Gastrocnemius medialis (tissue), 4 donors: ENCODE data around the gene OR1A1. TPM values are rescaled to one million over a fixed set of nuclear protein-coding genes. Genes with fewer than 3 reads are reported as not detected.
"Not testable (repeated sequence)": the region's sequence is repeated elsewhere in the genome, so short reads cannot be mapped to it uniquely, and the experiment has no call there.

Experiments
- ATAC-seq, 2 donors: fragments of 150-250 bp; one replicate each; pipeline ENCODE4 v1.9.1; 2016
- DNase-seq, 2 donors: peaks; one replicate each; pipeline ENCODE4 v3.0.0-alpha.2; 2019
- H3K27ac ChIP-seq, 4 donors: fragments of 200-600 bp; sonication (generic); 1 replicate in 1 of 4; 2 replicates in 3 of 4; pipeline ENCODE4 v1.5.1; 2016 to 2018; ENCODE audit warnings: mild to moderate bottlenecking in 2 of 4, moderate library complexity in 1 of 4
- H3K27me3 ChIP-seq, 3 donors: fragments of 200-600 bp; sonication (generic) in 2 of 3; 1 replicate in 1 of 3; 2 replicates in 2 of 3; pipeline versions ENCODE4 v1.5.1 to v1.6.0; 2016 to 2019; ENCODE audit warnings: mild to moderate bottlenecking in 1 of 3, moderate library complexity in 1 of 3
- H3K36me3 ChIP-seq, 2 donors: fragments of 200-600 bp; sonication (generic) in 1 of 2; one replicate each; pipeline ENCODE4 v1.5.1; 2017 to 2018
- H3K4me1 ChIP-seq, 2 donors: fragments of 200-600 bp; sonication (generic) in 1 of 2; one replicate each; pipeline ENCODE4 v1.5.1; 2016 to 2017; ENCODE audit warnings: mild to moderate bottlenecking in 2 of 2
- H3K4me3 ChIP-seq, 4 donors: fragments of 200-600 bp; sonication (generic) in 3 of 4; 1 replicate in 1 of 4; 2 replicates in 3 of 4; pipeline ENCODE4 v1.5.1; 2016 to 2019; ENCODE audit warnings: mild to moderate bottlenecking in 2 of 4
- H3K9me3 ChIP-seq, 3 donors: fragments of 200-600 bp; sonication (generic) in 2 of 3; 1 replicate in 1 of 3; 2 replicates in 2 of 3; pipeline ENCODE4 v1.5.1; 2016 to 2019
- CTCF ChIP-seq, 5 experiments: fragments of 450-650 bp in 3 of 5; fragments of 200-600 bp in 2 of 5; sonication (generic) in 2 of 5; IDR thresholded peaks in 4 of 5; conservative IDR thresholded peaks in 1 of 5; 1 replicate in 4 of 5; 2 replicates in 1 of 5; pipeline ENCODE4 v1.5.1; 2016 to 2019; ENCODE audit warnings: antibody characterized with exemption in 5 of 5, mild to moderate bottlenecking in 3 of 5, moderate library complexity in 3 of 5
- POLR2A ChIP-seq, 2 donors: fragments of 450-650 bp; IDR thresholded peaks; one replicate each; pipeline ENCODE4 v1.6.1; 2017; ENCODE audit warnings: antibody characterized with exemption in 2 of 2, mild to moderate bottlenecking in 2 of 2, moderate library complexity in 2 of 2
- in situ Hi-C, 4 donors: fragments of 200-750 bp; cut with MboI; loops; one replicate each; pipeline versions ENCODE4 v1.15.0 to v1.8.0; 2017; ENCODE audit warnings: low sequenced_read_pairs in 4 of 4
- intact Hi-C: fragments of 100-400 bp; cut with DNase I; formaldehyde crosslinking; loops from one replicate; pipeline ENCODE4 v1.15.1; 2023; ENCODE audit warnings: low total_unique reads
- total RNA-seq, 4 donors: library from RNA; depleted of rRNA; stranded (reverse); fragments of >200 nt; gene quantifications; one replicate each; pipeline versions ENCODE4 v1.1.0 to v1.2.3, GENCODE V29; 2016

OR1A1 gene
- total RNA-seq, 4 donors from 2014 or later, result not detected

GRCh38 chr17:3241044-3241443 is 33.6 kb downstream of the OR1A1 start:
- ATAC-seq, H3K9me3 ChIP-seq, H3K4me3 ChIP-seq, intact Hi-C loops, DNase-seq, in situ Hi-C loops, H3K4me1 ChIP-seq, H3K36me3 ChIP-seq, H3K27ac ChIP-seq, H3K27me3 ChIP-seq: not testable (repeated sequence)

- intact Hi-C loops, H3K4me1 ChIP-seq, H3K27ac ChIP-seq, H3K27me3 ChIP-seq, H3K4me3 ChIP-seq, ATAC-seq, H3K9me3 ChIP-seq, in situ Hi-C loops, H3K36me3 ChIP-seq, DNase-seq: not testable (repeated sequence)
Measured at GRCh38 chr17:3244841-3245240, 37.4 kb downstream of the OR1A1 start.

DNA sequence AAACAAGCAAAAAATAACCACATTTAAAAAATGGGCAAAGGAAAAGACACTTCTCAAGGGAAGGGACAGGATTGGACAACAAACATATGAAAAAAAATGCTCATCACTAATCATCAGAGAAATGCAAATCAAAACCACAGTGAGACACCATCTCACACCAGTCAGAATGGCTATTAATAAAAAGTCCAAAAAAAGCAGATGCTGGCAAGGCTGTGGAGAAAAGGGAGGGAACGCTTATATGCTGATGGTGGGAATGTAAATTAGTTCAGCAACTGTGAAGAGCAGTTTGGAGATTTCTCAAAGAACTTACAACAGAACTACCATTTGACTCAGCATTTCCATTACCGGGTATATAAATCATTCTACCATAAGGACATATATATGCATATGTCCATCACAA is 41.5 kb downstream of the OR1A1 start:
- H3K27me3 ChIP-seq, ATAC-seq, H3K9me3 ChIP-seq: not testable (repeated sequence)

GRCh38 chr17:3256575-3256974 is 49.1 kb downstream of the OR1A1 start:
- no peaks in the 10 kb centered on the region for H3K36me3 ChIP-seq
- H3K4me1 ChIP-seq, result no peaks in the 10 kb centered on the region
- intact Hi-C loops, result no loop called here
- H3K27ac ChIP-seq, result no peak overlapping the region
- no peak for ATAC-seq
- no peak for DNase-seq
- no peaks in the 10 kb centered on the region for H3K27me3 ChIP-seq
- TF ChIP-seq POLR2A (IDR thresholded peaks at IDR 0.05) (no peak), CTCF (IDR thresholded peaks at IDR 0.05 in 4 of 5, conservative IDR thresholded peaks at IDR 0.05 in 1 of 5) (no peak)
- H3K4me3 ChIP-seq, result no peak overlapping the region
- no peaks in the 10 kb centered on the region for H3K9me3 ChIP-seq
- in situ Hi-C loops, result no loop called here

More for the DNA sequence above, 41.5 kb downstream of the OR1A1 start:
- H3K4me3 ChIP-seq, H3K4me1 ChIP-seq, DNase-seq, H3K36me3 ChIP-seq, in situ Hi-C loops, H3K27ac ChIP-seq, intact Hi-C loops: not testable (repeated sequence)

- in situ Hi-C loops, result no loop called here
- H3K4me3 ChIP-seq, result no peak overlapping the region
- ATAC-seq (no peak), DNase-seq (no peak)
- no peaks in the 10 kb centered on the region for H3K4me1 ChIP-seq
- no peaks in the 10 kb centered on the region for H3K27me3 ChIP-seq
- no peaks in the 10 kb centered on the region for H3K9me3 ChIP-seq
- intact Hi-C loops, result no loop called here
- no peak overlapping the region for H3K27ac ChIP-seq
- H3K36me3 ChIP-seq, result no peaks in the 10 kb centered on the region
- TF ChIP-seq CTCF (IDR thresholded peaks at IDR 0.05 in 4 of 5, conservative IDR thresholded peaks at IDR 0.05 in 1 of 5) (no peak), POLR2A (IDR thresholded peaks at IDR 0.05) (no peak)
Measured at GRCh38 chr17:3260163-3260562, 52.7 kb downstream of the OR1A1 start.

- in situ Hi-C loops, result no loop called here
Measured at GRCh38 chr17:3260600-3260999, 53.1 kb downstream of the OR1A1 start.

More at GRCh38 chr17:3260600-3260999, 53.1 kb downstream of the OR1A1 start:
- no peaks in the 10 kb centered on the region for H3K4me1 ChIP-seq
- ATAC-seq, result no peak
- intact Hi-C loops, result no loop called here
- H3K4me3 ChIP-seq, result no peak overlapping the region
- no peaks in the 10 kb centered on the region for H3K9me3 ChIP-seq
- no peaks in the 10 kb centered on the region for H3K36me3 ChIP-seq
- TF ChIP-seq CTCF (IDR thresholded peaks at IDR 0.05 in 4 of 5, conservative IDR thresholded peaks at IDR 0.05 in 1 of 5), result no peak
- no peak for TF ChIP-seq POLR2A (IDR thresholded peaks at IDR 0.05)
- no peaks in the 10 kb centered on the region for H3K27me3 ChIP-seq
- H3K27ac ChIP-seq, result no peak overlapping the region
- DNase-seq, result no peak

Other genes with a start within 250 kb of the OR1A1 start
- gene OR1D5, start 144.1 kb upstream of the OR1A1 start, total RNA-seq, result not detected
- not detected for gene OR1D2, start 103.2 kb upstream of the OR1A1 start, total RNA-seq
- not detected for gene OR1G1, start 80.1 kb upstream of the OR1A1 start, total RNA-seq
- gene OR1A2, start 10.1 kb upstream of the OR1A1 start, total RNA-seq, result not detected
- not detected for gene OR3A1, start 90.7 kb downstream of the OR1A1 start, total RNA-seq
- under 1 TPM in 2 of 4 donors, not detected in 2; 0.46 to 0.65 TPM for gene OR3A2, start 178.6 kb downstream of the OR1A1 start, total RNA-seq
- gene OR1E1, start 190.7 kb downstream of the OR1A1 start, total RNA-seq, result not detected
- not detected for gene OR3A3, start 203.7 kb downstream of the OR1A1 start, total RNA-seq
- under 1 TPM in 1 of 4 donors, not detected in 3; 0.49 TPM for gene OR1E2, start 226.2 kb downstream of the OR1A1 start, total RNA-seq